Testis (tissue), 3 donors: ENCODE data around the gene ADGRA1. TPM values are rescaled to one million over a fixed set of nuclear protein-coding genes. Genes with fewer than 3 reads are reported as not detected.

ENCODE experiments used
- DNase-seq: peaks from one replicate; pipeline ENCODE4 v3.0.0-alpha.2; 2019
- H3K27ac ChIP-seq, 2 donors: fragments of 200-600 bp; sonication (generic); one replicate each; pipeline ENCODE4 v1.5.1; 2019
- H3K27me3 ChIP-seq: fragments of 200-600 bp; sonication (generic); one replicate; pipeline ENCODE4 v1.5.1; 2019
- H3K36me3 ChIP-seq: fragments of 200-600 bp; sonication (generic); one replicate; pipeline ENCODE4 v1.5.1; 2017; ENCODE audit warnings: low read depth; ENCODE audit errors: missing control alignments
- H3K4me1 ChIP-seq: fragments of 200-600 bp; sonication (generic); one replicate; pipeline ENCODE4 v1.5.1; 2019
- H3K4me3 ChIP-seq, 2 donors: fragments of 200-600 bp; sonication (generic); one replicate each; pipeline ENCODE4 v1.5.1; 2017 to 2019
- H3K9me3 ChIP-seq: fragments of 200-600 bp; sonication (generic); one replicate; pipeline ENCODE4 v1.5.1; 2017
- CTCF ChIP-seq, 3 experiments: fragments of 450-650 bp in 2 of 3; fragments of 200-600 bp in 1 of 3; sonication (generic) in 1 of 3; IDR thresholded peaks; one replicate each; pipeline ENCODE4 v1.5.1; 2016 to 2019; ENCODE audit warnings: antibody characterized with exemption in 3 of 3, mild to moderate bottlenecking in 2 of 3, moderate library complexity in 1 of 3
- POLR2A ChIP-seq: fragments of 450-650 bp; IDR thresholded peaks from one replicate; pipeline ENCODE4 v1.6.1; 2017; ENCODE audit warnings: antibody characterized with exemption, mild to moderate bottlenecking, moderate library complexity
- WGBS, 2 donors: methylation state at CpG; one replicate each; pipeline ENCODE4 v1.1.5; 2018; 5-methylcytosine and 5-hydroxymethylcytosine counted together
- intact Hi-C: fragments of 100-400 bp; cut with DNase I; formaldehyde crosslinking; loops from one replicate; pipeline ENCODE4 v1.15.1; 2023; ENCODE audit warnings: low total_unique reads
- polyA plus RNA-seq: library from polyadenylated mRNA; stranded (reverse); fragments of 350-450 nt; fragmentation: Illumina TruSeq; extraction: RNeasy Lipid Tissue Mini Kit (QIAGEN cat#74804); gene quantifications from one replicate; pipeline ENCODE4 v1.2.3, GENCODE V29; 2014; ENCODE audit warnings: low read depth, low replicate concordance; ENCODE audit not compliant: insufficient read depth
- total RNA-seq, 2 donors: library from RNA; depleted of rRNA; stranded (reverse); fragments of >200 nt; gene quantifications; one replicate each; pipeline ENCODE4 v1.2.3, GENCODE V29; 2016

ADGRA1 gene
- total and polyA plus RNA-seq, 3 donors from 2014 or later: 0.95 to 1.4 (median 1.1) TPM

GRCh38 chr10:133069033-133069525 lies 18.6 kb upstream of the ADGRA1 start:
- Histone ChIP-seq H3K4me1 (no peaks in the 10 kb centered on the region), H3K27ac (no peak overlapping the region), H3K4me3 (no peak overlapping the region), H3K36me3 (no peaks in the 10 kb centered on the region), H3K9me3 (no peaks in the 10 kb centered on the region), H3K27me3 (no peaks in the 10 kb centered on the region)
- 74 to 84% methylated on average over 14 to 23 of the region's 23 CpGs for WGBS, 2 donors
- DNase-seq: no peak
- intact Hi-C loops: no loop called here
- no peak for TF ChIP-seq POLR2A
- TF ChIP-seq CTCF (IDR thresholded peaks at IDR 0.05): no peak

- intact Hi-C loops: loop anchor here (10.0 kb wide), 1 partner anchor 76 kb away; no protein-coding TSS in a partner anchor
- H3K27ac ChIP-seq: no peak overlapping the region
- no peak for DNase-seq
- no peak overlapping the region for H3K4me3 ChIP-seq
- TF ChIP-seq CTCF (IDR thresholded peaks at IDR 0.05) (no peak), POLR2A (no peak)
- WGBS, 2 donors: 81 to 84% methylated on average over 16 of the region's 16 CpGs
- no peaks in the 10 kb centered on the region for H3K9me3 ChIP-seq
- H3K27me3 ChIP-seq: no peaks in the 10 kb centered on the region
- H3K36me3 ChIP-seq: no peaks in the 10 kb centered on the region
- no peaks in the 10 kb centered on the region for H3K4me1 ChIP-seq
Measured at GRCh38 chr10:133070405-133070804, 17.3 kb upstream of the ADGRA1 start.

- Histone ChIP-seq H3K27ac (no peak overlapping the region), H3K9me3 (no peaks in the 10 kb centered on the region), H3K4me3 (no peak overlapping the region), H3K36me3 (no peaks in the 10 kb centered on the region), H3K4me1 (no peaks in the 10 kb centered on the region), H3K27me3 (no peaks in the 10 kb centered on the region)
- no peak for DNase-seq
- WGBS, 2 donors: 80 to 82% methylated on average over 20 to 21 of the region's 21 CpGs
- intact Hi-C loops: loop anchor here (10.0 kb wide), 1 partner anchor 76 kb away; no protein-coding TSS in a partner anchor
- TF ChIP-seq CTCF (IDR thresholded peaks at IDR 0.05) (no peak), POLR2A (no peak)
Measured at GRCh38 chr10:133070810-133071209, 16.9 kb upstream of the ADGRA1 start.

GRCh38 chr10:133071733-133072132 lies 16.0 kb upstream of the ADGRA1 start:
- Histone ChIP-seq H3K9me3 (no peaks in the 10 kb centered on the region), H3K36me3 (no peaks in the 10 kb centered on the region), H3K27ac (no peak overlapping the region), H3K4me3 (no peak overlapping the region), H3K27me3 (no peaks in the 10 kb centered on the region), H3K4me1 (no peaks in the 10 kb centered on the region)
- 85% methylated on average over 11 of the region's 11 CpGs; no CpG with 5 or more reads in 1 of the 2 donors for WGBS, 2 donors
- TF ChIP-seq POLR2A (no peak), CTCF (IDR thresholded peaks at IDR 0.05) (no peak)
- DNase-seq: no peak
- intact Hi-C loops: loop anchor here (10.0 kb wide), 1 partner anchor 77 kb away; no protein-coding TSS in a partner anchor

GRCh38 chr10:133072196-133072595 lies 15.5 kb upstream of the ADGRA1 start:
- TF ChIP-seq CTCF (IDR thresholded peaks at IDR 0.05) (no peak), POLR2A (no peak)
- Histone ChIP-seq H3K9me3 (no peaks in the 10 kb centered on the region), H3K36me3 (no peaks in the 10 kb centered on the region), H3K27me3 (no peaks in the 10 kb centered on the region), H3K27ac (no peak overlapping the region), H3K4me3 (no peak overlapping the region), H3K4me1 (no peaks in the 10 kb centered on the region)
- intact Hi-C loops: loop anchor here (10.0 kb wide), 1 partner anchor 77 kb away; no protein-coding TSS in a partner anchor
- no peak for DNase-seq
- 83 to 85% methylated on average over 17 to 19 of the region's 19 CpGs for WGBS, 2 donors
